ENCODE data around the gene NUP214. TPM values are rescaled to one million over a fixed set of nuclear protein-coding genes. Genes with fewer than 3 reads are reported as not detected.

NUP214 gene
- polyA plus RNA-seq, 1 of the 3 experiments (the other 2 are of a cell fraction), result 8.0 TPM

DNA sequence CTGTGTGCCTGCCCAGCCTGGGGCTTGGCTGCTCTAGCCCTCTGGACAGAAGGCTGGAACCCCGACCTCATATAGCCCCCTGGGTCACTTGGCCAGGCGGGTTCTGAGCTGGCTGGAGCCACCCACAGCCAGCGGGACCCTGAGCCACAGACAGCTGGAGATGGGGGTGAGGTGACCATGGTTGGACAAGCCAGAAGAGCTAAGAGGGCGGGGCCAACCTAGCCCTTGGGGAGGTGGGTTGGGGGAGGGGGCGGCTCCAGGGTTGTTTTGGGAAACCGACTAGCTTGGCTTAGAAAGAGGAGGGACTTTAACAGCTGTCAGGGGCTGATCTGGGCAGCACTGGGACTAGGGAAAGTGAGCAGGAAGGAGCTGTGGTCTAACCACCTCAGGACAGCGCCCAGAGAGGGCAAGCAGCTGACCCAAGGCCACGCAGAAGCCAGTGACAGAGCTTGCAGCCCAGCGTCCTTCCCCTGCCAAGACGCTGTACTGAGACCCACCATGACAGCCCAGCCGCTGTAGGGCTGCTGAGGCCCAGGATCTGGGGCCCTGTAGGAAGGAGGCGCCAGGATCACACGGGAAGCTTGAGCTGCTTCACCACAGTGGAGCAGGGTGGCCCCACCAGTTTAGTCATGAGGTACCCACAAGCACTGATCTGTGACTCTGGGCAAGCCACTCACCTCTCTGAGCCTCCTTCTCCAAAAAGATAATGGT lies 26.8 kb upstream of the NUP214 start:
- H3K27ac ChIP-seq (ENCODE audit: low read depth in 2 of 2, low read length in 1 of 2), result no peak overlapping the region
- H3K4me1 ChIP-seq (ENCODE audit: control insufficient read depth in 1 of 2, insufficient read depth in 2 of 2, low read depth in 1 of 2, low read length in 1 of 2), result peaks cover 0 to 9% of the 10 kb centered on the region in 2 experiments; a peak in 1 of 4 replicates
- H3K9me3 ChIP-seq, result no peaks in the 10 kb centered on the region
- no peak overlapping the region for H2AFZ ChIP-seq (ENCODE audit: low read depth)
- H3K36me3 ChIP-seq (replicated peaks in 1 of 2; ENCODE audit: control insufficient read depth in 1 of 2, insufficient read depth in 2 of 2, low read length in 1 of 2), result no peaks in the 10 kb centered on the region
- no peaks in the 10 kb centered on the region for H3K79me2 ChIP-seq (ENCODE audit: insufficient read depth)
- CTCF ChIA-PET, result interaction anchor here (0.9 to 3.1 kb wide), 5 partner anchors 14 to 238 kb away, joined by 3 to 11 read pairs (median 4); partner anchors contain the start of gene NUP214
- peaks cover 27% of the 10 kb centered on the region for H3K27me3 ChIP-seq (ENCODE audit: insufficient read depth)
- H3K4me3 ChIP-seq (ENCODE audit: low read depth in 2 of 2, low read length in 1 of 2), result no peak overlapping the region
- H3K9me2 ChIP-seq, result no peaks in the 10 kb centered on the region
- no peaks in the 10 kb centered on the region for H4K20me1 ChIP-seq (ENCODE audit: insufficient read depth)
- POLR2A ChIA-PET, result interaction anchor here (3.2 kb wide), 1 partner anchor 27 kb away, joined by 13 read pairs; the partner anchor contains the start of gene NUP214
- DNase-seq, result no peak
- no peaks in the 10 kb centered on the region for H3F3A ChIP-seq (replicated peaks; ENCODE audit: insufficient read depth)
- H3K4me2 ChIP-seq, result no peak overlapping the region
- 76% methylated on average over 10 of the region's 13 CpGs for WGBS (ENCODE audit: low lambda C conversion rate)
- H3K9ac ChIP-seq, result no peak overlapping the region
- TF ChIP-seq TEAD4 (IDR thresholded peaks at IDR 0.05; ENCODE audit: borderline replicate concordance, insufficient read depth), result no peak
- TF ChIP-seq FOSL2 (IDR thresholded peaks at IDR 0.05; ENCODE audit: borderline replicate concordance, low read depth), result no peak
- TF ChIP-seq ELF1 (IDR thresholded peaks at IDR 0.05), result no peak
- TF ChIP-seq, protein P1, sequence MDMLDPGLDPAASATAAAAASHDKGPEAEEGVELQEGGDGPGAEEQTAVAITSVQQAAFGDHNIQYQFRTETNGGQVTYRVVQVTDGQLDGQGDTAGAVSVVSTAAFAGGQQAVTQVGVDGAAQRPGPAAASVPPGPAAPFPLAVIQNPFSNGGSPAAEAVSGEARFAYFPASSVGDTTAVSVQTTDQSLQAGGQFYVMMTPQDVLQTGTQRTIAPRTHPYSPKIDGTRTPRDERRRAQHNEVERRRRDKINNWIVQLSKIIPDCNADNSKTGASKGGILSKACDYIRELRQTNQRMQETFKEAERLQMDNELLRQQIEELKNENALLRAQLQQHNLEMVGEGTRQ (IDR thresholded peaks at IDR 0.05; ENCODE audit: borderline replicate concordance, low read depth, low read length), result no peak
- TF ChIP-seq YY1 (IDR thresholded peaks at IDR 0.05; ENCODE audit: low read depth), result no peak
- no peak for TF ChIP-seq RAD21 (IDR thresholded peaks at IDR 0.05; ENCODE audit: low read length)
- no peak for TF ChIP-seq GATA2 (CRISPR knock-in tag; IDR thresholded peaks at IDR 0.05)
- no peak for TF ChIP-seq RFX5 (IDR thresholded peaks at IDR 0.05; ENCODE audit: low read length)
- TF ChIP-seq JUND (IDR thresholded peaks at IDR 0.05), result no peak
- TF ChIP-seq, protein P2, sequence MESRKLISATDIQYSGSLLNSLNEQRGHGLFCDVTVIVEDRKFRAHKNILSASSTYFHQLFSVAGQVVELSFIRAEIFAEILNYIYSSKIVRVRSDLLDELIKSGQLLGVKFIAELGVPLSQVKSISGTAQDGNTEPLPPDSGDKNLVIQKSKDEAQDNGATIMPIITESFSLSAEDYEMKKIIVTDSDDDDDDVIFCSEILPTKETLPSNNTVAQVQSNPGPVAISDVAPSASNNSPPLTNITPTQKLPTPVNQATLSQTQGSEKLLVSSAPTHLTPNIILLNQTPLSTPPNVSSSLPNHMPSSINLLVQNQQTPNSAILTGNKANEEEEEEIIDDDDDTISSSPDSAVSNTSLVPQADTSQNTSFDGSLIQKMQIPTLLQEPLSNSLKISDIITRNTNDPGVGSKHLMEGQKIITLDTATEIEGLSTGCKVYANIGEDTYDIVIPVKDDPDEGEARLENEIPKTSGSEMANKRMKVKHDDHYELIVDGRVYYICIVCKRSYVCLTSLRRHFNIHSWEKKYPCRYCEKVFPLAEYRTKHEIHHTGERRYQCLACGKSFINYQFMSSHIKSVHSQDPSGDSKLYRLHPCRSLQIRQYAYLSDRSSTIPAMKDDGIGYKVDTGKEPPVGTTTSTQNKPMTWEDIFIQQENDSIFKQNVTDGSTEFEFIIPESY (IDR thresholded peaks at IDR 0.05; ENCODE audit: borderline replicate concordance, low read depth), result no peak
- no peak for TF ChIP-seq IRF3 (IDR thresholded peaks at IDR 0.05; ENCODE audit: low read depth, low read length)
- TF ChIP-seq PBX3 (IDR thresholded peaks at IDR 0.05), result no peak
- TF ChIP-seq REST (IDR thresholded peaks at IDR 0.05; ENCODE audit: low read depth, low read length), result no peak
- TF ChIP-seq, protein P3, sequence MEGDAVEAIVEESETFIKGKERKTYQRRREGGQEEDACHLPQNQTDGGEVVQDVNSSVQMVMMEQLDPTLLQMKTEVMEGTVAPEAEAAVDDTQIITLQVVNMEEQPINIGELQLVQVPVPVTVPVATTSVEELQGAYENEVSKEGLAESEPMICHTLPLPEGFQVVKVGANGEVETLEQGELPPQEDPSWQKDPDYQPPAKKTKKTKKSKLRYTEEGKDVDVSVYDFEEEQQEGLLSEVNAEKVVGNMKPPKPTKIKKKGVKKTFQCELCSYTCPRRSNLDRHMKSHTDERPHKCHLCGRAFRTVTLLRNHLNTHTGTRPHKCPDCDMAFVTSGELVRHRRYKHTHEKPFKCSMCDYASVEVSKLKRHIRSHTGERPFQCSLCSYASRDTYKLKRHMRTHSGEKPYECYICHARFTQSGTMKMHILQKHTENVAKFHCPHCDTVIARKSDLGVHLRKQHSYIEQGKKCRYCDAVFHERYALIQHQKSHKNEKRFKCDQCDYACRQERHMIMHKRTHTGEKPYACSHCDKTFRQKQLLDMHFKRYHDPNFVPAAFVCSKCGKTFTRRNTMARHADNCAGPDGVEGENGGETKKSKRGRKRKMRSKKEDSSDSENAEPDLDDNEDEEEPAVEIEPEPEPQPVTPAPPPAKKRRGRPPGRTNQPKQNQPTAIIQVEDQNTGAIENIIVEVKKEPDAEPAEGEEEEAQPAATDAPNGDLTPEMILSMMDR (IDR thresholded peaks at IDR 0.05), result no peak

Measured in SK-N-SH (cell line).